K562 (cell line): ENCODE data around the gene ARHGAP22.

ENCODE experiments used
- AFF4 ChIP-seq: sonication (generic); formaldehyde crosslinking; IDR thresholded peaks from 2 replicates; pipeline ENCODE4 v1.8.0; 2023; ENCODE audit warnings: mild to moderate bottlenecking, missing genetic modification reagents
- ESRRA ChIP-seq: fragments of 450-650 bp; IDR thresholded peaks from 2 replicates; pipeline ENCODE4 v1.6.1; 2014; ENCODE audit warnings: low read depth, mild to moderate bottlenecking, moderate library complexity, borderline replicate concordance
- ID3 ChIP-seq, 2 experiments: fragments of 250-450 bp in 1 of 2; fragments of 450-650 bp in 1 of 2; sonication (Bioruptor Pico) in 1 of 2; IDR thresholded peaks; 2 replicates each; pipeline versions ENCODE4 v1.6.1 to v1.8.0; 2016 to 2021; ENCODE audit warnings: mild to moderate bottlenecking in 2 of 2, moderate library complexity in 2 of 2, missing compliant biosample characterization in 1 of 2, missing genetic modification characterization in 1 of 2
- MCM2 ChIP-seq: fragments of 450-650 bp; IDR thresholded peaks from 2 replicates; pipeline ENCODE4 v1.6.1; 2017; ENCODE audit warnings: low read depth, mild to moderate bottlenecking
- POLR2AphosphoS5 ChIP-seq: IDR thresholded peaks from 2 replicates; pipeline ENCODE4 v1.6.1; 2011; ENCODE audit warnings: mild to moderate bottlenecking, low read depth, low read length, moderate library complexity; ENCODE audit not compliant: control insufficient read depth, insufficient read depth
- SRF ChIP-seq, 2 experiments: fragments of 250-450, 450-650 bp in 1 of 2; sonication (Bioruptor Pico) in 1 of 2; sonication (generic) in 1 of 2; formaldehyde crosslinking; IDR thresholded peaks; 2 replicates each; pipeline versions ENCODE4 v1.5.0 to v1.5.1; 2020 to 2022; ENCODE audit warnings: mild to moderate bottlenecking in 1 of 2, missing genetic modification reagents in 1 of 2
- ZBTB1 ChIP-seq: sonication (generic); formaldehyde crosslinking; IDR thresholded peaks from 2 replicates; pipeline ENCODE4 v1.8.1; 2023; ENCODE audit warnings: missing genetic modification reagents, low read depth, mild to moderate bottlenecking, borderline replicate concordance
- ZNF140 ChIP-seq: fragments of 250-450 bp; sonication (Bioruptor Pico); IDR thresholded peaks from 2 replicates; pipeline ENCODE4 v1.8.0; 2021; ENCODE audit warnings: moderate library complexity, mild to moderate bottlenecking, inconsistent platforms
- ZNF57 ChIP-seq: fragments of 450-650 bp; formaldehyde crosslinking; IDR thresholded peaks from 2 replicates; pipeline ENCODE4 v1.4.0; 2020; ENCODE audit warnings: mild to moderate bottlenecking, moderate library complexity
- TF ChIP-seq, protein P1 (sequence below), 2 experiments: fragments of 450-650 bp; formaldehyde crosslinking in 1 of 2; IDR thresholded peaks; 2 replicates each; pipeline versions ENCODE4 v1.4.0 to v1.6.1; 2014 to 2020; ENCODE audit warnings: mild to moderate bottlenecking in 2 of 2, borderline replicate concordance in 1 of 2, low read depth in 1 of 2
- TF ChIP-seq, protein P2 (sequence below), 3 experiments: IDR thresholded peaks in 2 of 3; conservative IDR thresholded peaks in 1 of 3; 2 replicates each; pipeline ENCODE4 v1.5.1; 2011 to 2012; ENCODE audit warnings: low read length in 3 of 3, mild to moderate bottlenecking in 3 of 3, control low read depth in 2 of 3, improper control_type of control experiment in 1 of 3, inconsistent platforms in 1 of 3, low read depth in 1 of 3, mixed read lengths in 1 of 3, moderate library complexity in 1 of 3; ENCODE audit not compliant: insufficient read depth in 2 of 3
- TF ChIP-seq, protein P3 (sequence below): IDR thresholded peaks from 3 replicates; pipeline ENCODE4 v1.6.1; 2011; ENCODE audit warnings: borderline replicate concordance, mild to moderate bottlenecking, moderate library complexity; ENCODE audit not compliant: insufficient read length; ENCODE audit errors: extremely low read depth
- TF ChIP-seq, protein P4 (sequence below): sonication (generic); formaldehyde crosslinking; IDR thresholded peaks from 2 replicates; pipeline ENCODE4 v1.8.1; 2023; ENCODE audit warnings: mild to moderate bottlenecking, missing genetic modification reagents, moderate library complexity

- TF ChIP-seq SRF (CRISPR knock-in tag; IDR thresholded peaks at IDR 0.05) (no peak), ZNF57 (CRISPR knock-in tag) (no peak), ZNF140 (CRISPR knock-in tag) (no peak), ZBTB1 (CRISPR knock-in tag) (no peak), POLR2AphosphoS5 (no peak), ID3 (CRISPR knock-in tag; IDR thresholded peaks at IDR 0.05) (no peak), ID3 (tag; IDR thresholded peaks at IDR 0.05) (no peak), MCM2 (no peak), ESRRA (no peak), AFF4 (CRISPR knock-in tag) (no peak)
- TF ChIP-seq, protein P1, sequence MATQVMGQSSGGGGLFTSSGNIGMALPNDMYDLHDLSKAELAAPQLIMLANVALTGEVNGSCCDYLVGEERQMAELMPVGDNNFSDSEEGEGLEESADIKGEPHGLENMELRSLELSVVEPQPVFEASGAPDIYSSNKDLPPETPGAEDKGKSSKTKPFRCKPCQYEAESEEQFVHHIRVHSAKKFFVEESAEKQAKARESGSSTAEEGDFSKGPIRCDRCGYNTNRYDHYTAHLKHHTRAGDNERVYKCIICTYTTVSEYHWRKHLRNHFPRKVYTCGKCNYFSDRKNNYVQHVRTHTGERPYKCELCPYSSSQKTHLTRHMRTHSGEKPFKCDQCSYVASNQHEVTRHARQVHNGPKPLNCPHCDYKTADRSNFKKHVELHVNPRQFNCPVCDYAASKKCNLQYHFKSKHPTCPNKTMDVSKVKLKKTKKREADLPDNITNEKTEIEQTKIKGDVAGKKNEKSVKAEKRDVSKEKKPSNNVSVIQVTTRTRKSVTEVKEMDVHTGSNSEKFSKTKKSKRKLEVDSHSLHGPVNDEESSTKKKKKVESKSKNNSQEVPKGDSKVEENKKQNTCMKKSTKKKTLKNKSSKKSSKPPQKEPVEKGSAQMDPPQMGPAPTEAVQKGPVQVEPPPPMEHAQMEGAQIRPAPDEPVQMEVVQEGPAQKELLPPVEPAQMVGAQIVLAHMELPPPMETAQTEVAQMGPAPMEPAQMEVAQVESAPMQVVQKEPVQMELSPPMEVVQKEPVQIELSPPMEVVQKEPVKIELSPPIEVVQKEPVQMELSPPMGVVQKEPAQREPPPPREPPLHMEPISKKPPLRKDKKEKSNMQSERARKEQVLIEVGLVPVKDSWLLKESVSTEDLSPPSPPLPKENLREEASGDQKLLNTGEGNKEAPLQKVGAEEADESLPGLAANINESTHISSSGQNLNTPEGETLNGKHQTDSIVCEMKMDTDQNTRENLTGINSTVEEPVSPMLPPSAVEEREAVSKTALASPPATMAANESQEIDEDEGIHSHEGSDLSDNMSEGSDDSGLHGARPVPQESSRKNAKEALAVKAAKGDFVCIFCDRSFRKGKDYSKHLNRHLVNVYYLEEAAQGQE (IDR thresholded peaks at IDR 0.05; ENCODE audit: borderline replicate concordance): no peak
- TF ChIP-seq, protein P1 (CRISPR knock-in tag; IDR thresholded peaks at IDR 0.05; ENCODE audit: low read depth): no peak
- TF ChIP-seq, protein P2, sequence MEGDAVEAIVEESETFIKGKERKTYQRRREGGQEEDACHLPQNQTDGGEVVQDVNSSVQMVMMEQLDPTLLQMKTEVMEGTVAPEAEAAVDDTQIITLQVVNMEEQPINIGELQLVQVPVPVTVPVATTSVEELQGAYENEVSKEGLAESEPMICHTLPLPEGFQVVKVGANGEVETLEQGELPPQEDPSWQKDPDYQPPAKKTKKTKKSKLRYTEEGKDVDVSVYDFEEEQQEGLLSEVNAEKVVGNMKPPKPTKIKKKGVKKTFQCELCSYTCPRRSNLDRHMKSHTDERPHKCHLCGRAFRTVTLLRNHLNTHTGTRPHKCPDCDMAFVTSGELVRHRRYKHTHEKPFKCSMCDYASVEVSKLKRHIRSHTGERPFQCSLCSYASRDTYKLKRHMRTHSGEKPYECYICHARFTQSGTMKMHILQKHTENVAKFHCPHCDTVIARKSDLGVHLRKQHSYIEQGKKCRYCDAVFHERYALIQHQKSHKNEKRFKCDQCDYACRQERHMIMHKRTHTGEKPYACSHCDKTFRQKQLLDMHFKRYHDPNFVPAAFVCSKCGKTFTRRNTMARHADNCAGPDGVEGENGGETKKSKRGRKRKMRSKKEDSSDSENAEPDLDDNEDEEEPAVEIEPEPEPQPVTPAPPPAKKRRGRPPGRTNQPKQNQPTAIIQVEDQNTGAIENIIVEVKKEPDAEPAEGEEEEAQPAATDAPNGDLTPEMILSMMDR (IDR thresholded peaks at IDR 0.05 in 2 of 3, conservative IDR thresholded peaks at IDR 0.05 in 1 of 3; ENCODE audit: insufficient read depth in 2 of 3, low read depth in 1 of 3, low read length in 3 of 3): no peak
- TF ChIP-seq, protein P3, sequence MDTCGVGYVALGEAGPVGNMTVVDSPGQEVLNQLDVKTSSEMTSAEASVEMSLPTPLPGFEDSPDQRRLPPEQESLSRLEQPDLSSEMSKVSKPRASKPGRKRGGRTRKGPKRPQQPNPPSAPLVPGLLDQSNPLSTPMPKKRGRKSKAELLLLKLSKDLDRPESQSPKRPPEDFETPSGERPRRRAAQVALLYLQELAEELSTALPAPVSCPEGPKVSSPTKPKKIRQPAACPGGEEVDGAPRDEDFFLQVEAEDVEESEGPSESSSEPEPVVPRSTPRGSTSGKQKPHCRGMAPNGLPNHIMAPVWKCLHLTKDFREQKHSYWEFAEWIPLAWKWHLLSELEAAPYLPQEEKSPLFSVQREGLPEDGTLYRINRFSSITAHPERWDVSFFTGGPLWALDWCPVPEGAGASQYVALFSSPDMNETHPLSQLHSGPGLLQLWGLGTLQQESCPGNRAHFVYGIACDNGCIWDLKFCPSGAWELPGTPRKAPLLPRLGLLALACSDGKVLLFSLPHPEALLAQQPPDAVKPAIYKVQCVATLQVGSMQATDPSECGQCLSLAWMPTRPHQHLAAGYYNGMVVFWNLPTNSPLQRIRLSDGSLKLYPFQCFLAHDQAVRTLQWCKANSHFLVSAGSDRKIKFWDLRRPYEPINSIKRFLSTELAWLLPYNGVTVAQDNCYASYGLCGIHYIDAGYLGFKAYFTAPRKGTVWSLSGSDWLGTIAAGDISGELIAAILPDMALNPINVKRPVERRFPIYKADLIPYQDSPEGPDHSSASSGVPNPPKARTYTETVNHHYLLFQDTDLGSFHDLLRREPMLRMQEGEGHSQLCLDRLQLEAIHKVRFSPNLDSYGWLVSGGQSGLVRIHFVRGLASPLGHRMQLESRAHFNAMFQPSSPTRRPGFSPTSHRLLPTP: no peak
- TF ChIP-seq, protein P4, sequence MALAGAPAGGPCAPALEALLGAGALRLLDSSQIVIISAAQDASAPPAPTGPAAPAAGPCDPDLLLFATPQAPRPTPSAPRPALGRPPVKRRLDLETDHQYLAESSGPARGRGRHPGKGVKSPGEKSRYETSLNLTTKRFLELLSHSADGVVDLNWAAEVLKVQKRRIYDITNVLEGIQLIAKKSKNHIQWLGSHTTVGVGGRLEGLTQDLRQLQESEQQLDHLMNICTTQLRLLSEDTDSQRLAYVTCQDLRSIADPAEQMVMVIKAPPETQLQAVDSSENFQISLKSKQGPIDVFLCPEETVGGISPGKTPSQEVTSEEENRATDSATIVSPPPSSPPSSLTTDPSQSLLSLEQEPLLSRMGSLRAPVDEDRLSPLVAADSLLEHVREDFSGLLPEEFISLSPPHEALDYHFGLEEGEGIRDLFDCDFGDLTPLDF: no peak
These were observed 13.9 kb downstream of the ARHGAP22 start for GRCh38 chr10:48590945-48591344.
